Mucosa of gallbladder (tissue), 1 donor: ENCODE measurements around the gene MYH3. TPM values are rescaled to one million over a fixed set of nuclear protein-coding genes. Genes with fewer than 3 reads are reported as not detected.

Experiments used
- DNase-seq: peaks from one replicate; pipeline ENCODE4 v3.0.0-alpha.2; 2020; ENCODE audit warnings: low spot score
- total RNA-seq: library from RNA; stranded (reverse); gene quantifications from one replicate; pipeline ENCODE4 v1.2.1, GENCODE V29; 2021
- donor health status: DM: no; HTN: no; CAD: no.

MYH3 gene
- total RNA-seq, 1 donor from 2014 or later, result 3.4 TPM

DNA sequence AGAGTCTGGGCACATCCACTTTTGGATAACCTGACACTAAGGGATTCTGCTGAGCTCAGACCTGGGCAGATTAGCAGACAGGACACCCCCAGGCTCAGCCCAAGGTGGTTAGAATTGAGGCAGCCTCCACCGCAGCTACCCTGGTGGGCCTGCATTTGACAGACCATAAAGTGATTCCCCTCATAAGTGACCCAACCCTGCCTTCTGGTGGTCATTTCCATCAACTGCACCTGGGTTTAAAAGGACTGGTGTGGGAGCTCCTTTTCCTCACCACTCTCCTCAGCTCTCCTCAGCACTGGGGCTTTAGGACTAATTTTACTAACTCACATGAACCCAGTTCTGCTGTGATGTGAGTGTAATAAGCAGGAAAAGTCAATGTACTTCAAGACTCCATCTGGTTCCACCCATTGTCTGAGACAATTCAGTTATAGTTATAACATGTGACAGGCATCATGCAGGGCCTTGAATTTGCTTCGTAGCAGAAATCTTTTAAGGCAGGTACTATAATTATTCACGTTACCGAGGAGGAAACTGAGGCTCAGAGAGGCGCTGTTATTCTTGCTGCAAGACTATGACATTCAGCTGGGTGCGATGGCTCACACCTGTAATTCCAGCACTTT, 42.5 kb downstream of the MYH3 start:
- DNase-seq, result peak; percentile 28

DNA sequence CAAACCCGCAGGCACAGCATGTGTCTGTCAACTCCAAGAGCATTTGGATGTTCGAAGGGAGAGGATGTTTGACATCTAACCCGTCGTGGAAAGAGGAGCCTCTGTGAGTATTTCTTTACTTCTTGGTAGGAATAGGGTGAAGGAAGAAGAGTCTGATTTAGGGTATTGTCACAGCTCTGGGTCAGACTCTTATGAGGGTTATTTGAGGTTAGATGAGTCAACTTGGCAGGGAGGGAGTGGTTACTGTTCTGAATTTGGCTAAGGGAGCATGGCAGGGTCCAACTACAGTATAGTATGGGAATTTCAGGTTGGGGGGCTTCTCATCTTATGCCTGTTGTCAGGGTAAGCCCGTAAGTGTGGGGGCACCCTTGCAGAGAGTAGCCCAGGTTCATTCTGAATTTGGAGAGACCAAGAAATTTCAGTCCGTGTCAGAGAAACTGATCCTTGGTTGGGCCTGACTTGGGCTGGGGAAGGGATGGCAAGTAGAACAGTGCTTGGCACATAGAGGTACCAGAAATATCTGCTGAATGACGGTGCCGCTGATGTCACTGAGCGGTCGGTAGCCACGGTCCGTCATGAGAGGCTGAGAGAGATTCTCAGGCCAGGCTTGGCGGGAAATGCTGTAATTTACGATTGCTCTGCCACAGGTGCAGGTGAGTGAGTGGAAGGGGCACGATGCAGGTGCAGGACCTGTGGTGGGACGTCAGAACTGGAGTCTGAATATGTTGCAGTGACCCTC, 43.2 kb downstream of the MYH3 start:
- DNase-seq, result no peak

DNA sequence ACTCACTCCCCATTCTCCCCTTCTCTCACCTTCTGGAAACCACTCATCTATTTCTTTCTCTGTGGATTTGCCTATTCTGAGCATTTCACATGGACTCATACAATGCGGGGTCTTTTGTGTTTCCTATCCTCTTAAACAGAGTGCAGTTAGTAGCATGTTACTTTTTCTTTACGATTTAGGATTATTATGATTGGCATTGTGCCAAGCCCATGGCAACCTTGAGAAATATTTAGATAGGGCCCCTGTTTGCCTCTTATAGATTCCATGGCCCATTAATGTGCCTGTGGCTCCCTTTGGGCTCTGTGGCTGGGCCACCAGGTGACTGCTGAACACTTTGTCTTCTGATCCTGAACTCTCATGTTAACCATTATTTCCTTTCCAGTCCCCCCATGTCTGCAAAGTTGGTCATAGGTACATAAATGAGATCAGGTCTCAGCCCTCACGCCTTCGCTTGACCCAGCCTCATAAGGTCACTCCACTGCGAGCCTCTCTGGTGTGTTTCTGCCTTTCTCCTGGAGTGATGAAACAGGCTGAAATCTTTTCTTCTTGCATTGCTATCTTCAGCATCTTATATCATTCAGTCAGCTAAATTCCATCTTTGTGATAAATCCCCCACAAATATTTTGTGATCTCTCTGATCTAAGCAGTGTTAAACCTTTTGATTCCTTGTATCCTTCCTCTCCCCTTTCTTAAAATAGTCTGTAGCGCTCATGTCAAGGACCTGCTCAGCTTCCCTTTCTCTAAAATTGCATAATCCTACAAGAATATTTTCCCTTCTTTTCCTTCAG, 44.0 kb downstream of the MYH3 start:
- no peak for DNase-seq

DNA sequence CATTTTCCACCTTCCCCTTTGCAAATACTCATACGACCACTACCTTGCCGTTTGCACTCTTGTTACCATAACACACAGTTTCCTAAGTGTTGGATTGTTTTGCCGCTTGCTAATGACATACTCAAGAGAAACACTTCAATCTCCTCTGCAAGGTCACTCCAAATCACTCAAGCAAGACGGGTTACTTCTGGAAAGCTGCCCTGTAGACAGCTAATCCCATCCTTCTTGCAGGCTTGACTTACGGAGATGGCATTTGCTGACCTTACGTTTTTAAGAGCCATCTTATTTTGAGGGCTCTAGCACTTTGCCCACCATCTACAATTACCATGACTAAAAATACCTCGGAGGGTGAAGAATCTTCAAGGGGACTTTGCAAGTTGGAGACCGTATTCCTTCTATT, 46.2 kb downstream of the MYH3 start:
- no peak for DNase-seq

DNA sequence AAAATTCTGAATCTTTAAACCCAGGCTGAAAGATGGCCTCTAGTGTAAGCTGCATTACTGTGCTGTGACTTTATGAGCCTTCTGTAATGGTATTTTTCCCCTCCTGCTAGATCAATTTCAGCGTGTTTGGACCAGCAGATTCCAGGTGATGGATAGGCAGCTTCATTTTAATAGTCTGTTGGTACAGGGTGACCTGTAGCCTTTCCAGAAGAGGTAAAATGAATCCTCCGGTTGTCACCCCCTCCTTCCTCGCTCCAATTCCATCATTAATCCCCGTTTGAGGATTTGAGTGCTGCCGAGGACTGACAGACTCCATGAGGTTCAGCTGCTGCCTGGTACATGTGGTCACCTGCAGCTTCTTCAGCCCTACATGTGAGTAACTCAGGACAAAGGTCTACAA, 48.9 kb downstream of the MYH3 start:
- DNase-seq, result no peak

DNA sequence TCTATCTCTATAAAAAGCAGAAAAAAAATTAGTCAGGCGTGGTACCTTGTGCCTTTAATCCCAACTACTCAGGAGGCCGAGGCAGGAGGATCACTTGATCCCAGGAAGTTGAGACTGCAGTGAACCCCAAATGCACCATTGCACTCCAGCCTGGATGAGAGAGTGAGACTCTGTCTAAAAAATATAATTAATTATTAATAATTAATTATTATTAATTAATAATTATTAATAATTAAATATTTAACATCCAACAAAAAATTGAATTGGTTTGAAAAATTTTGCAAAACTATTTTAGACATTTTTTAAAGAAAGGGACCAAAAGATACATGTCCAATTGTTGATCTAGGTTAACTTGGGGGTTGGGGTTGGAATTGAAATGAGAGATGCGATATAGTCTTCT, 51.0 kb downstream of the MYH3 start:
- DNase-seq, result no peak

DNA sequence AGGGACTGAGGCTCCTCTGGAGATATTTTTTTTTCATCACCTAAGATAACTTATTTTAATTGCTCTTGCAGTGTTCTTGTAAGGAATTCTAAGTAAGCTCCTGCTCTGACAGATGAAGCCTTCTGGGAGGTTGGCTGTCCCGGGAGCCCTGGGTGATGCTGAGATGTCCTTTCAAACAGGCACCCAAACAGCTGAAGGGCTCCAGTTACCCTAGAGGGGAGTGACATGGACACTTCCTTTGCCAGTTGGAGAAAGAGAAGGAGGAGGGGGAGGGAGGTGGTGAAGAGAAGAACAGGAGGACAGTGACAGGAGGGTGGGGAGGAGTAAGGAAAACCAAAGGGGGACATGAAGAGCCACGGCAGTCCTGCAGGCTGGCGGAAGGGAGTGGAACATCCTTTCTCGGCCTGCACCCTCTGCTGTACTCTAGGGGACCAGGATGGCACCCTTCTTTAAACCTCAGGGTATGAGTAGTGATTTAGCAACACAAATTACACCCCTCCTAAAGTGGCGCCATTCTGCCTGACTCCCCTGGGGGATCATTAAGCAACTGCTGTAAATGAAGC, 51.8 kb downstream of the MYH3 start:
- DNase-seq, result no peak

DNA sequence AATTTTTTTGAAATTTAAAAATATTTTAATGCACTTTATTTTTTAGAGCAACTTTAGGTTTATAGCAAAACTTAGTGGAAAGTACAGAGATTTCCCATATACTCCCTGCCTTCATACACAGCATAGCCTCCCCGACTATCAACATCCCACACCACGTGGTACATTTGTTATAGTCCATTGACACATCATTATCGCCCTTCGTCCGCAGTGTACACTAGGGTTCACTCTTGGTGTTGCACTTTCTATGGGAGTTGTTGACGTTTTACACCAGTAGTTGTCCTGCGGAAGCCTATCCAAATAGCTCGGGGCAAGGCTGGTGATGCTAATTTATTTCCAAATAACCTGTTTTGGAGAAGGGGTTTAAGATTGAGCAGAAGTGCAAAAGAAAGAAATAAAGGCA, 52.6 kb downstream of the MYH3 start:
- no peak for DNase-seq

DNA sequence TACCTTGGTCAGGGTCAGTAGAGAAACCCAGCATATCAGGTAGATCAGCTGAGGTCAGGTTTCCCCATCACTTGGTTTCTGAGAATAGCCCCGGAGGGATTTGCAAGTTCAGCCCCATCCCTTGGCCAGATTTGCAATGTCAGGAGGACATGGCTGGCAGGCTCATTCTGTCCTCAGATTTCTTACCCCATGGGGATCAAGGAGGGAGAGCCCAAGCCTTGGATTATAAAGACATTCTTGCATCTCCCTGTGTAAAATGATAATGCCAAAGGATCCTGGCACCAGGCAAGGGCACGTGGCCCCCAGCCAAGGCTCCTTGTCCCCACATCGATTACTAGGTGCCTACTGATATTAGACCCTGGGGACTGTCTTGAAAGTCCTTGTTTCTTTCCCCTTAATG, 53.2 kb downstream of the MYH3 start:
- no peak for DNase-seq

DNA sequence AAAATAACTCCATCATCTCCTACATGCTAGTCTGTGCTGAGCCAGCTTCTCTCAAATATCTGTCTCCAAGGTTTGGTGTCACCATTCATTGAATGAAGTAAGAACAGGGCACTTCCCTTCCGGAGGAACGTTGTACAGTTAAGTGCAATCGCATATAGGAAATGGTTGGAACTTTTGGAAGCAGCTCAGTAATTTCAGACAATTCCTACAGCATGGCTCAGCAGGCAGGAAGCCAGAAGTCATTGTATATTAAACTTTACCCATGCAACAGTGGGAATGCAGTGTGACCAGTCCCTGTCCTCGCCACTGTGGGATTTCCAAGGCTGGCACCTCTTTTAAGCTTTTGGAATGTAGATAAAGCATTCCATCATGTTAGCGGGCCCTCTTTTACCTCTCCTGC, 56.5 kb downstream of the MYH3 start:
- DNase-seq, result no peak

DNA sequence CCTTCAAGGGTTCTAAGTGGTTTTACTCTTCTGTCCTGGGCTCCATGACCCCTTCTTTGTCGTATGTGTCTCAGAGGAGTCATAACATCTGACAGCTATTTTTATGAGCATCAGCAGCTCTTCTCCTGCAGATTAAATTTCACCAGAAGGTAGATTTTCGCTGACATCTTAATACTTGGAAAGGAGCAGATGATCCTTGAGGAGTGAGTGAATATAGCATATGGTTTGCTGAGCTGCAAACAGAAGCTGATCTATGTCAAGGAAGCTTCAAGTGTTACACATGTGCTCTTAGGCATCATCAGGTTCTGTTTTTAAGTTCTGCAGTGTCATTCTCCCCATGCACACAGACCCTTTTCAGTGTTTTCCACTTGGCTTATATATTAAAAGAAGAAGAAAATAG, 58.5 kb downstream of the MYH3 start:
- DNase-seq, result no peak

DNA sequence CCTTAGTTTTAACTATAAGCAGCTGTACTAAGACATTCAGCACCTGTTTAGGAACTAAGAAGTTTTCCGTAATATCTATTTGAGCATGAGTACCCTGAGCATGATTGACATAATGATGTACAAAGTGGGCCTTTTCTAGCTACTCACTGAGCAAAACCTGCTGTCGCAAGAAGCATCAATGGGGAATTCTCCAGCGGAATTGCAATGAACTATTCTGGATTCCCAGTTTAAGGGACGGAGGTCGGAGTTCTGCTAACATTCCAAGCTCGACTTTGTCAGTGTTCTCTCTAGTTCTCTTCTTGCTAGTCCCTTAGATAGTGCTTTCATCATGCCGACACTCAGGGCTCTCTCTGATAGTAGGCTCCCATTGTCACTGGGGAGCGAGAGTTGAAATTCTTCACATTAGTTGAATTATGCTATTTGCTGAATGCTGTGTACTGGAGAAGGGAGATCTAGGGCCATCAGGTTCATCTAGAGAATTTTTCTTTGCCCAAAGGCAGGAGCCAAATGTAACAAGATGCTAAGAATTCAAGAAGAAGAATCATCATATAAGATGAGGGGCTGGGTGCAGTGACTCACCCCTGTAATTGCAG, 67.5 kb downstream of the MYH3 start:
- no peak for DNase-seq

DNA sequence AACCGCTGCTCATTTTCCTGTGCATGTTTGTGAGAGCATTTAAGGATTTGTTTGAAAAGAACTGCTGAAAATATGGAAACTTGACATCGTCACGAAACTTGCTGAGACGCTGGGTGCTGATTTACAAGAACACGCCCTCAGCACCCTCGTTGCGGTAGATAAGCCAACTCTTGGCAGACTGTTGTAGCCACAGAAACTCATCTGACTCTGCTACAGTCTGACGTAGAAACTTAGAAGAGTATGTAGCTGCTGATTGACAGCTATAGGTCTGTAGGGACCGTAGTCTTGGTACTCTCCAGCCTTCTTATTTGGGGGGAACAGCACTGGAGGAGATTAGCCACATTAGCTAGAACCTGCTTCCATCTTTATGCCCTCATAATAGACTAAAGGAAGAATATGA, 71.6 kb downstream of the MYH3 start:
- DNase-seq, result no peak

DNA sequence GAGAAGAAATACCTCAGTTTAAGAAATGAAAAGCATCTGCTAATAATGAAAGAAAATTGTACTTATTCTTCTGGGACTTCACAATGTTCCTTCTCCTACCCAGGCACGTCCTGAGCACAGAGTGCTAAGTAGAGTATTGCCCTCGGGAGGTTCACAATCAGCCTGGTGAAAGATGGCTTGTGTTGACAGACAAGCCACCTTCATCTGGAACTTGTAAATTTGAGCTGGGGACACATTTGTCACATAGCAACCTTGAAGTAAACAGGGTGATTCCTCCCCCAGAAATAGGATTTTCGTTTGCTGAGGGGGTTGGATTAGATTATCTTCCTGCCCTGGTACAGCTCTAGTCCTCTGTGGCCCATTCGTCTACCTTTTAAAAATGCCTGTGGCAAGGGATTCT, 73.3 kb downstream of the MYH3 start:
- no peak for DNase-seq

DNA sequence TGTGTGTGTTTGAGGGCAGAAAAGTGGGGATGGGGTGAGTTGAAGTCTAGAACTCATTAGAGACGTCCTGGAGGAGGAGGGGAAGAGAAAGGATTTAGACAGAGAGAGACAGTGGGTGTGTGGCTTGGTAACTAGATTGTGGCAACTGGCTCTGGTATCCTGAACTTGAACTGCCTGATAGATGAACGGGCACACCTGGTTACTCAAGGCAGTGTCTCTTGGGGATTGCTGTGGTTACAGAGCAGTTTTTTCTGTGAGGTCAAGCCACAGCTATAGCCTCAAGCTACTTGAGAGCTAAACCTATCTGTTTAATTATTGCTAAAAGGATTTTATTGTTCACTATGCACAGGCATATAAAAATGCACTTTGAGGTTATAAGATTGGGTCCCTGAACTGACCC, 77.8 kb downstream of the MYH3 start:
- no peak for DNase-seq

Other genes with a start within 250 kb of the MYH3 start
- not detected for gene MYH8, start 235.4 kb downstream of the MYH3 start, total RNA-seq
- gene MYH4, start 187.8 kb downstream of the MYH3 start, total RNA-seq, result not detected
- gene MYH1, start 138.8 kb downstream of the MYH3 start, total RNA-seq, result 0.52 TPM
- gene MYH2, start 107.7 kb downstream of the MYH3 start, total RNA-seq, result 2.4 TPM
- gene SCO1, start 40.2 kb upstream of the MYH3 start, total RNA-seq, result 33.4 TPM
- gene ADPRM, start 40.3 kb upstream of the MYH3 start, total RNA-seq, result 9.2 TPM
- 17.7 TPM for gene TMEM220, start 72.7 kb upstream of the MYH3 start, total RNA-seq
- 7.5 TPM for gene TMEM238L, start 146.8 kb upstream of the MYH3 start, total RNA-seq
- gene PIRT, start 180.8 kb upstream of the MYH3 start, total RNA-seq, result 0.32 TPM